AG09319 (cell line): ENCODE results near the gene CMPK2.
"Not testable (repeated sequence)": the region's sequence is repeated elsewhere in the genome, so short reads cannot be mapped to it uniquely, and the experiment has no call there.

Experiments used
- DNase-seq: peaks from one replicate; pipeline ENCODE4 v3.0.0-alpha.2; 2010; ENCODE audit warnings: low read depth; ENCODE audit errors: extremely low read depth
- TF ChIP-seq, protein P1 (sequence below): IDR thresholded peaks from 2 replicates; pipeline ENCODE4 v1.5.1; 2011; ENCODE audit warnings: low read depth, mild to moderate bottlenecking, inconsistent platforms, low read length, moderate library complexity

CMPK2 gene

DNA sequence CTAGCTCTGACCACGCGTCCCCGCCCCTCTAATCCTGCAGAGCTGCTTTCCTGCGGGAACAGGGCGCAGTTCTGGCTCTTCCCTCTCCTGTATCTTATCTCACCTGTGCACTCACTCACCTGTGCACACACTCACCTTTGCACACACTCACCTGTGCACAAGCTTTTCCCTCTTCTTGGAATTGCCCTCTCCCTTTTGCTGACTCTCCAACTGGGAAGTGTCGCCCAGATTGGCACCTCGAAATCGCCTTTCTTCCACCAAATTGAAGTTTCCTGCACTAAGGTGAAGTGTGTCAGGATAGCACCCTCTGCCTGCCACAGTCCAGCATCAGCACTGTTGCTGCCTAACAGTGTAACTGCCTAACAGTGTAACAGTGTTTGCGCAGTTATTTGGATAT is 566 bp upstream of the CMPK2 start:
- DNase-seq, result no peak
- TF ChIP-seq, protein P1, sequence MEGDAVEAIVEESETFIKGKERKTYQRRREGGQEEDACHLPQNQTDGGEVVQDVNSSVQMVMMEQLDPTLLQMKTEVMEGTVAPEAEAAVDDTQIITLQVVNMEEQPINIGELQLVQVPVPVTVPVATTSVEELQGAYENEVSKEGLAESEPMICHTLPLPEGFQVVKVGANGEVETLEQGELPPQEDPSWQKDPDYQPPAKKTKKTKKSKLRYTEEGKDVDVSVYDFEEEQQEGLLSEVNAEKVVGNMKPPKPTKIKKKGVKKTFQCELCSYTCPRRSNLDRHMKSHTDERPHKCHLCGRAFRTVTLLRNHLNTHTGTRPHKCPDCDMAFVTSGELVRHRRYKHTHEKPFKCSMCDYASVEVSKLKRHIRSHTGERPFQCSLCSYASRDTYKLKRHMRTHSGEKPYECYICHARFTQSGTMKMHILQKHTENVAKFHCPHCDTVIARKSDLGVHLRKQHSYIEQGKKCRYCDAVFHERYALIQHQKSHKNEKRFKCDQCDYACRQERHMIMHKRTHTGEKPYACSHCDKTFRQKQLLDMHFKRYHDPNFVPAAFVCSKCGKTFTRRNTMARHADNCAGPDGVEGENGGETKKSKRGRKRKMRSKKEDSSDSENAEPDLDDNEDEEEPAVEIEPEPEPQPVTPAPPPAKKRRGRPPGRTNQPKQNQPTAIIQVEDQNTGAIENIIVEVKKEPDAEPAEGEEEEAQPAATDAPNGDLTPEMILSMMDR, result peak; percentile 42

DNA sequence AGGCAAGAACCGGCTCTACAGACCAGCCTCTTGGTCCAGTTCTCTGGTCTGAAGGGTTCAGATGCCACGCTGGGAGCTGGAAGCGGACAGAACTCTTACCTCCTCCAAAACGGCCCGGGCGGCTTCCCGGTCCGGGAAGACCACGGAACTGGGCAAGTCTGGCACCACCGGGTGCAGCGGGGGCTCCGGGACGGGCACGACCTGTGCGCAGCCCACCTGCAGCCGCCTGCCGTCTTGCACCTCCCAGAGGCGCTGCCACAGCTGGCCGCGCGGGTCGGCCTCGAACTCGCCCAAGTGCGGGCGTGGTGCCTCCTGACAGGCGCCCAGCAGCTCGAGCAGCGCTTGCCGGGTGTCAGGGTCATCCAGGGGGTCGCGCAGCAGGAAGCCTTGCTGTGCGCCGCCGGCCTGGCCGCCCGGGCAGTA is 773 bp downstream of the CMPK2 start:
- TF ChIP-seq, protein P1, result no peak
- no peak for DNase-seq

DNA sequence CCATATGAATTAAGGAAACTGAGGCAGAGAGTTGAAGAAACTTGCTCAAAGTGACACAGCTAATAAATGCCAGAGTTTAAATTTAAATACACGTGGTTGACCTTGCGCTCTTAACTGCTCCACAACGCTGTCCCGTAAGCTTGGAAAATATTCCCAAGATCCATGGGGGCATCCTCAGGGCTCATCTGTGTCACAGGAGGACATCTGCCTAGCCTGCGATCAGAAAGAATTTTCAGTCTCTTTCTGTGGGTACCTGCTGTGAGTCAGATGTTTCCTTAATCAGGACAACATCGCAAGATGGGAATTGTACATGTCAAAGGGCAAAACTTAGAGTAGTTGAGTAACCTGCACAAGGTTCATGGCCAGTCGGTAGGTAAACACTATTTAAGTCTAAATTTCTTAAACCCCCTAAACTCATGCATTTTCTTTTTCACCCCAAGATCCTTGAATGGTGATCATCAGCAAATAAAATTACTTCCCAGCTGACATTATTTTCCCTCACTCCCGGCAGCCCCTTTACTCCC is 1.4 kb downstream of the CMPK2 start:
- no peak for DNase-seq
- TF ChIP-seq, protein P1, result no peak

DNA sequence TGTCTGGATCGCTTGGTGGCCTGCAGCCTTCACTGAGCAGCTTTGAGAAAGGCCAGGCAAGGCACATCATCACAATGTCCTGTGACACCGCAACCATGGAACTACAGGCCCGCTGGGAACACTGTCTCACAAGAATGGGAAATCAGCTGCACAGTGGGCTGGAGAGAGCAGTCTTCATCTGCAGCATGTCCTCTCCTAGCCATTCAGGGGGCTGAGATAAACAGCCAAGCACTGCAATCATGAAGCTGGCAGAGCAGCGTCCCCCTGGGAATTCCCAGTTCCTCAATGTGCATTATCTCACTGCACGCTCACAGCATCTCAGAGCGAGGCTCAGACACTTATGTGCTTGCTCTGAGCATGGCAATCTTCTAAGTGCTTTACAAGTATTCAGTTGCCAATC is 1.9 kb downstream of the CMPK2 start:
- no peak for DNase-seq
- TF ChIP-seq, protein P1, result no peak

DNA sequence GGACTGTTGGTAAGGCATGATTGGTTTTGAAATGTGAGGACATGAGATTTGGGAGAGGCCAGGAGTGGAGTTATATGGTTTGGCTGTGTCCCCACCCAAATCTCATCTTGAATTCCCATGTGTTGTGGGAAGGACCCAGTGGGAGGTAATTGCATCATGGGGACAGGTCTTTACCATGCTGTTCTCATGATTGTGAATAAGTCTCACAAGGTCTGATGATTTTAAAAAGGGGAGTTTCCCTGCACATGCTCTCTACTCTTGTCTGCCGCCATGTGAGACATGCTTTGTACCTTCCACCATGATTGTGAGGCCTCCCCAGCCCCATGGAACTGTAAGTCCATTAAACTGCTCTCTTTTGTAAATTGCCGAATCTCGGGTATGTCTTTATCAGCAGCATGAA is 5.4 kb downstream of the CMPK2 start:
- TF ChIP-seq, protein P1, result no peak

DNA sequence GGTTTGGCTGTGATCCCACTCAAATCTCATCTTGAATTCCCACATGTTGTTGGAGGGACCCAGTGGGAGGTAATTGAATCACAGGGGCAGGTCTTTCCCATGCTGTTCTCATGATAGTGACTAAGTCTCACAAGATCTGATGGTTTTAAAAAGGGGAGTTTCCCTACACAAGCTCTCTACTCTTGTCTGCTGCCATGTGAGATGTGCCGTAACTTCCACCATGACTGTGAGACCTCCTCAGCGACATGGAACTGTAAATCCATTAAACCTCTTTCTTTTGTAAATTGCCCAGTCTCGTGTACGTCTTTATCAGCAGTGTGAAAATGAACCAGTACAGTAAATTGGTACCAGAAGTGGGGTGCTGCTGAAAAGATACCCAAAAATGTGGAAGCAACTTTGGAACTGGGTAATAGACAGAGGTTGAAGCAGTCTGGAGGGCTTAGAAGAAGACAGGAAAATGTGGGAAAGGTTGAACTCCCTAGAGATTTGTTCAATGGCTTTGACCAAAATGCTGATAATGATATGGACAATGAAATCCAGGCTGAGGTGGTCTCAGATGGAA is 7.2 kb downstream of the CMPK2 start:
- not testable (repeated sequence) for DNase-seq

More for the DNA sequence above, 5.4 kb downstream of the CMPK2 start:
- no peak for DNase-seq

DNA sequence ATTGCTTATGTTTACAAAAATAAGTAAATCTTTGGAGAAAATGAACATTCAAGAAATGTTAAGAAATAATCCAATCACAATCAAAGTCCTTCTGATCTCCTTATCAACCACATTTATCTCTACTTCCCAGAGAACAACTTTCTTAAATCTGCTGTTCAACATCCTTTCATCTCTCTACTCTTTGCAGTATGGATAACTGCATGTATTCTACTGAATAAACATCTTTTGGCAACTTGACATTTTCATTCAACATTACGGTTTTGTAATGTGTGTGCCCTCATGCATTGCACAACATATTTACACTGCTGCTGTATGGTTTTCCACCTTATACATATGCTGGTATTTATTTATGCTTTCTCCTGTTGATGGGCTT is 9.2 kb downstream of the CMPK2 start:
- DNase-seq, result no peak
- TF ChIP-seq, protein P1, result no peak

DNA sequence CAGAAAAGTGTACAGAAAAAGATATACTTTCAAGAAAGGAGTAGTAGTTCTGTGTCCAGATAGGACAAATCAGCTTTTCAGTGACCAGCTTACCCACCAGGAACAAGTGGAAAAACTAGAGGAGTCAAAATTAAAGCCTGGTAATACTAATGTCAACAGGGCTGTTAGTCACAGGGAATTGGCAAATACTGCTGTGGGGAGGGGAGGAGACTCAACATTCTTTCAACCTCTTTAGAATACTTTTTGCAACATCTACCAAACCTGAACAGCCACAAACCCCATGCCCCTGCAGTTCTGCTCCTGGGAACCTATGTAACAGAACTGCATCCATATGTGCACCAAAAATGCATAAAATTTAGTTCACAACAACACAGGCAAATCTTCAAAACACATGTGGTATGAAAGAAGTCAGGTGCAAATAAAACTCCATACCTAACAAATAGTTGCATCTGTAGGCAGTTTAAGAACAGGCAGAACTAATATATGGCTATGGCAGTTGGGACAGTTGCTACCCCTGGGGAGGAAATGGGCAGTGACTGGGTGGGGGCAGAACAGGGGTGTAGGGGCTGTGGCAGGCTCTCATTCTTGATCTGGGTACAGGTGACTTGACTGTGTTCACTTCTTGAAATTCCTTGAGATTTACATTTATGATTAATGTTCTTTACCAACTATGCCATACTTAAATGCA is 9.7 kb downstream of the CMPK2 start:
- DNase-seq, result no peak
- TF ChIP-seq, protein P1, result no peak
